K562 (cell line): Measurements from ENCODE around the gene SYPL2. TPM values are rescaled to one million over a fixed set of nuclear protein-coding genes. Genes with fewer than 3 reads are reported as not detected.

Experiments
- BACH1 ChIP-seq: fragments of 200-800 bp; sonication (Bioruptor generic); IDR thresholded peaks from 2 replicates; pipeline ENCODE4 v1.6.1; 2016; ENCODE audit warnings: missing genetic modification characterization, missing compliant biosample characterization
- ETV1 ChIP-seq: fragments of 450-650 bp; conservative IDR thresholded peaks from 2 replicates; pipeline ENCODE4 v1.6.1; 2016; ENCODE audit warnings: missing genetic modification characterization, control low read depth, low read depth, missing compliant biosample characterization
- TAL1 ChIP-seq: fragments of 450-650 bp; IDR thresholded peaks from 2 replicates; pipeline ENCODE4 v1.6.1; 2016; ENCODE audit warnings: mild to moderate bottlenecking
- ZKSCAN3 ChIP-seq: fragments of 250-450 bp; sonication (Bioruptor Pico); IDR thresholded peaks from 2 replicates; pipeline ENCODE4 v1.4.0; 2020
- ZNF174 ChIP-seq: fragments of 250-450 bp; sonication (Bioruptor Pico); IDR thresholded peaks from 2 replicates; pipeline ENCODE4 v1.4.0; 2020; ENCODE audit warnings: mild to moderate bottlenecking
- polyA plus RNA-seq, 8 experiments: library from polyadenylated mRNA; depleted of rRNA in 4 of 8; stranded (reverse) in 5 of 8; unstranded in 3 of 8; fragments of >200 nt; fragmentation: Nextera tagmentation in 2 of 8; fragmentation: Illumina TruSeq in 1 of 8; extraction: Ambion mirVana in 2 of 8; extraction: Trizol in 1 of 8; gene quantifications; 2 replicates each; pipeline versions ENCODE4 v1.2.1 to v1.2.3, GENCODE V29; 2011 to 2014; ENCODE audit warnings: inconsistent platforms in 1 of 8, missing spikeins in 1 of 8
- total RNA-seq, 7 experiments: library from RNA; depleted of rRNA in 6 of 7; stranded (reverse); fragments of >200 nt in 6 of 7; fragmentation: Illumina TruSeq in 2 of 7; extraction: Trizol in 2 of 7; gene quantifications; 2 replicates each; pipeline versions ENCODE4 v1.2.1 to v1.2.3, GENCODE V29; 2011 to 2021; ENCODE audit warnings: low replicate concordance in 1 of 7
- TF ChIP-seq, protein P1 (sequence below), 2 experiments: fragments of 450-650 bp; formaldehyde crosslinking in 1 of 2; IDR thresholded peaks; 2 replicates each; pipeline versions ENCODE4 v1.4.0 to v1.6.1; 2014 to 2020; ENCODE audit warnings: mild to moderate bottlenecking in 2 of 2, borderline replicate concordance in 1 of 2, low read depth in 1 of 2
- TF ChIP-seq, protein P2 (sequence below): sonication (generic); formaldehyde crosslinking; IDR thresholded peaks from 2 replicates; pipeline ENCODE4 v1.8.0; 2022; ENCODE audit warnings: mild to moderate bottlenecking, missing genetic modification reagents
- TF ChIP-seq, protein P3 (sequence below): sonication (generic); formaldehyde crosslinking; IDR thresholded peaks from 2 replicates; pipeline ENCODE4 v1.5.0; 2020; ENCODE audit warnings: missing genetic modification reagents
- TF ChIP-seq, protein P4 (sequence below): fragments of 450-650 bp; formaldehyde crosslinking; IDR thresholded peaks from 2 replicates; pipeline ENCODE4 v1.4.0; 2020; ENCODE audit warnings: mild to moderate bottlenecking, moderate library complexity

SYPL2 gene
- total and polyA plus RNA-seq, 9 of the 15 experiments (the other 6 are each of a cell fraction or from before 2014, with no cell fraction given): 0.03 to 0.20 (median 0.07) TPM; not detected in 2

DNA sequence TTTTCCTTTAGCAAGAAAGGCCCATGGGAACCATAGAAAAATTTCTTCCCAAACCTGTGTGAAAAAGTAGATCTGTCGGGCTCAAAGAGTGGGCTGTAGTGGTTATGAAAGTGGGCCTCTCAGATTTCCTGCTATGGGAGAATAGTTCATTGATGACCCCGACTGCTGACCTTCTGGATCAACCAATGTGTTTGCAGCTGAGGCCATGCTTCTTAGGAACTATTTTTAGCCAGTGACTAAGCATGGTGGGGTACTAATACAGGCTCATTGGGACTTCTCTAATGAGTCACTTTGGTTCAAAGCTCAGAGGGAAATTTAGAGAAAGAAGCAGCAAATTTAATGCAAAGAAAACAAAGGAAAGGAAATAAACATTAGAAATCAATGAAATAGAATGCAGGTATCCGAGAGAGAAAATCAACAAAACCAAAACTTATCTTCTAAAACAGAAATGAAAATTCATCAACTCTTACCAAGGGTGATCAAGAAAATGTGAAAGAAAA is 27.5 kb upstream of the SYPL2 start (continued):
- TF ChIP-seq, protein P1, sequence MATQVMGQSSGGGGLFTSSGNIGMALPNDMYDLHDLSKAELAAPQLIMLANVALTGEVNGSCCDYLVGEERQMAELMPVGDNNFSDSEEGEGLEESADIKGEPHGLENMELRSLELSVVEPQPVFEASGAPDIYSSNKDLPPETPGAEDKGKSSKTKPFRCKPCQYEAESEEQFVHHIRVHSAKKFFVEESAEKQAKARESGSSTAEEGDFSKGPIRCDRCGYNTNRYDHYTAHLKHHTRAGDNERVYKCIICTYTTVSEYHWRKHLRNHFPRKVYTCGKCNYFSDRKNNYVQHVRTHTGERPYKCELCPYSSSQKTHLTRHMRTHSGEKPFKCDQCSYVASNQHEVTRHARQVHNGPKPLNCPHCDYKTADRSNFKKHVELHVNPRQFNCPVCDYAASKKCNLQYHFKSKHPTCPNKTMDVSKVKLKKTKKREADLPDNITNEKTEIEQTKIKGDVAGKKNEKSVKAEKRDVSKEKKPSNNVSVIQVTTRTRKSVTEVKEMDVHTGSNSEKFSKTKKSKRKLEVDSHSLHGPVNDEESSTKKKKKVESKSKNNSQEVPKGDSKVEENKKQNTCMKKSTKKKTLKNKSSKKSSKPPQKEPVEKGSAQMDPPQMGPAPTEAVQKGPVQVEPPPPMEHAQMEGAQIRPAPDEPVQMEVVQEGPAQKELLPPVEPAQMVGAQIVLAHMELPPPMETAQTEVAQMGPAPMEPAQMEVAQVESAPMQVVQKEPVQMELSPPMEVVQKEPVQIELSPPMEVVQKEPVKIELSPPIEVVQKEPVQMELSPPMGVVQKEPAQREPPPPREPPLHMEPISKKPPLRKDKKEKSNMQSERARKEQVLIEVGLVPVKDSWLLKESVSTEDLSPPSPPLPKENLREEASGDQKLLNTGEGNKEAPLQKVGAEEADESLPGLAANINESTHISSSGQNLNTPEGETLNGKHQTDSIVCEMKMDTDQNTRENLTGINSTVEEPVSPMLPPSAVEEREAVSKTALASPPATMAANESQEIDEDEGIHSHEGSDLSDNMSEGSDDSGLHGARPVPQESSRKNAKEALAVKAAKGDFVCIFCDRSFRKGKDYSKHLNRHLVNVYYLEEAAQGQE (IDR thresholded peaks at IDR 0.05; ENCODE audit: borderline replicate concordance): no peak
- TF ChIP-seq, protein P1 (CRISPR knock-in tag; IDR thresholded peaks at IDR 0.05; ENCODE audit: low read depth): no peak
- TF ChIP-seq ZKSCAN3 (CRISPR knock-in tag) (no peak), ETV1 (tag) (0 out of 2 replicates have a peak, but pooled peaks have one; percentile 6), TAL1 (0 out of 2 replicates have a peak, but pooled peaks have one; percentile 2), BACH1 (peak; percentile 55; the same call in 1 of the 2 replicates), ZNF174 (no peak)
- TF ChIP-seq, protein P2, sequence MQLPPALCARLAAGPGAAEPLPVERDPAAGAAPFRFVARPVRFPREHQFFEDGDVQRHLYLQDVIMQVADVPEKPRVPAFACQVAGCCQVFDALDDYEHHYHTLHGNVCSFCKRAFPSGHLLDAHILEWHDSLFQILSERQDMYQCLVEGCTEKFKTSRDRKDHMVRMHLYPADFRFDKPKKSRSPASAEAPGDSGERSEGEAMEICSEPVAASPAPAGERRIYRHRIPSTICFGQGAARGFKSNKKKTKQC (CRISPR knock-in tag): no peak
- TF ChIP-seq, protein P3, sequence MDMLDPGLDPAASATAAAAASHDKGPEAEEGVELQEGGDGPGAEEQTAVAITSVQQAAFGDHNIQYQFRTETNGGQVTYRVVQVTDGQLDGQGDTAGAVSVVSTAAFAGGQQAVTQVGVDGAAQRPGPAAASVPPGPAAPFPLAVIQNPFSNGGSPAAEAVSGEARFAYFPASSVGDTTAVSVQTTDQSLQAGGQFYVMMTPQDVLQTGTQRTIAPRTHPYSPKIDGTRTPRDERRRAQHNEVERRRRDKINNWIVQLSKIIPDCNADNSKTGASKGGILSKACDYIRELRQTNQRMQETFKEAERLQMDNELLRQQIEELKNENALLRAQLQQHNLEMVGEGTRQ (CRISPR knock-in tag): no peak
- TF ChIP-seq, protein P4, sequence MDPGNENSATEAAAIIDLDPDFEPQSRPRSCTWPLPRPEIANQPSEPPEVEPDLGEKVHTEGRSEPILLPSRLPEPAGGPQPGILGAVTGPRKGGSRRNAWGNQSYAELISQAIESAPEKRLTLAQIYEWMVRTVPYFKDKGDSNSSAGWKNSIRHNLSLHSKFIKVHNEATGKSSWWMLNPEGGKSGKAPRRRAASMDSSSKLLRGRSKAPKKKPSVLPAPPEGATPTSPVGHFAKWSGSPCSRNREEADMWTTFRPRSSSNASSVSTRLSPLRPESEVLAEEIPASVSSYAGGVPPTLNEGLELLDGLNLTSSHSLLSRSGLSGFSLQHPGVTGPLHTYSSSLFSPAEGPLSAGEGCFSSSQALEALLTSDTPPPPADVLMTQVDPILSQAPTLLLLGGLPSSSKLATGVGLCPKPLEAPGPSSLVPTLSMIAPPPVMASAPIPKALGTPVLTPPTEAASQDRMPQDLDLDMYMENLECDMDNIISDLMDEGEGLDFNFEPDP (CRISPR knock-in tag): no peak
